ENCODE measurements around the gene SLC5A12.

Gene SLC5A12

DNA sequence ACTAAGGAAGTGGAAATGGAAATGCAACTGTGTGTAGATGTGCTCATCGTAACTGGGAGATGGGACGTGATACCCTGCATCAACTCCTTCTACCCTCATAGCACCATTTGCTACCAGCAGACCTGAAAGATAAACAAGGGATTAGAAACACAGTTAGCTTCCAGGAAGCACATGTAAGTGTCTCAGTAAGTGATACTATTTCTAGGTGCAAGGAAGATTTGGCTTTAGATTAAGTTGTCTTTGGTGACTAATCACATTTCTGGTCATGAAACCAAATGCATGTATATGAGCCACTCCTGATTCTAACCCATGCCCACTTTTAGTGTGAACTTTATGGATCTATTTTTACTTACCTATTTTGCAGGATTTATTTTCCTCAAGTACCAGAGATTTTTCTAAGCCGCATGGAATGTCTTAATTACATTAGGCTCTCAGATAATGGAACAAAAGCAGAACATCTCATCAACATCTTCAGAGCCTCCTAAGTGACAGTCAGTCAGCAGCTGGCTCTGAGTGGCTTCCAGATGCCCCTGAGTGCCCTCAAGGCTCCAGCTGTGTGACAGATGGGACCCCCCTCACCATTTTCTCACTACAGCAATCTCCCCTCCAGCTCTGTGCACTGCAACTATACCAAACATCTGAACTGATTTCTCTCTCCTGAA lies 21.2 kb downstream of the SLC5A12 start:
- peak; percentile 49; the same call in 2 of the 3 replicates for ATAC-seq
- TF ChIP-seq SNAI2 (CRISPR knock-in tag; IDR thresholded peaks at IDR 0.05) (0 out of 2 replicates have a peak, but pooled peaks have one; percentile 26), TCF4 (CRISPR knock-in tag; IDR thresholded peaks at IDR 0.05; ENCODE audit: borderline replicate concordance) (peak; percentile 82; the same call in 1 of the 2 replicates), ZNF8 (CRISPR knock-in tag; IDR thresholded peaks at IDR 0.05) (no peak), ZNF565 (CRISPR knock-in tag; conservative IDR thresholded peaks at IDR 0.05; ENCODE audit: low read depth) (no peak), ISL1 (CRISPR knock-in tag; IDR thresholded peaks at IDR 0.05) (peak; percentile 84)
- TF ChIP-seq, protein P1, sequence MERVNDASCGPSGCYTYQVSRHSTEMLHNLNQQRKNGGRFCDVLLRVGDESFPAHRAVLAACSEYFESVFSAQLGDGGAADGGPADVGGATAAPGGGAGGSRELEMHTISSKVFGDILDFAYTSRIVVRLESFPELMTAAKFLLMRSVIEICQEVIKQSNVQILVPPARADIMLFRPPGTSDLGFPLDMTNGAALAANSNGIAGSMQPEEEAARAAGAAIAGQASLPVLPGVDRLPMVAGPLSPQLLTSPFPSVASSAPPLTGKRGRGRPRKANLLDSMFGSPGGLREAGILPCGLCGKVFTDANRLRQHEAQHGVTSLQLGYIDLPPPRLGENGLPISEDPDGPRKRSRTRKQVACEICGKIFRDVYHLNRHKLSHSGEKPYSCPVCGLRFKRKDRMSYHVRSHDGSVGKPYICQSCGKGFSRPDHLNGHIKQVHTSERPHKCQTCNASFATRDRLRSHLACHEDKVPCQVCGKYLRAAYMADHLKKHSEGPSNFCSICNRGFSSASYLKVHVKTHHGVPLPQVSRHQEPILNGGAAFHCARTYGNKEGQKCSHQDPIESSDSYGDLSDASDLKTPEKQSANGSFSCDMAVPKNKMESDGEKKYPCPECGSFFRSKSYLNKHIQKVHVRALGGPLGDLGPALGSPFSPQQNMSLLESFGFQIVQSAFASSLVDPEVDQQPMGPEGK (CRISPR knock-in tag; IDR thresholded peaks at IDR 0.05; ENCODE audit: borderline replicate concordance), result no peak
- TF ChIP-seq, protein P2, sequence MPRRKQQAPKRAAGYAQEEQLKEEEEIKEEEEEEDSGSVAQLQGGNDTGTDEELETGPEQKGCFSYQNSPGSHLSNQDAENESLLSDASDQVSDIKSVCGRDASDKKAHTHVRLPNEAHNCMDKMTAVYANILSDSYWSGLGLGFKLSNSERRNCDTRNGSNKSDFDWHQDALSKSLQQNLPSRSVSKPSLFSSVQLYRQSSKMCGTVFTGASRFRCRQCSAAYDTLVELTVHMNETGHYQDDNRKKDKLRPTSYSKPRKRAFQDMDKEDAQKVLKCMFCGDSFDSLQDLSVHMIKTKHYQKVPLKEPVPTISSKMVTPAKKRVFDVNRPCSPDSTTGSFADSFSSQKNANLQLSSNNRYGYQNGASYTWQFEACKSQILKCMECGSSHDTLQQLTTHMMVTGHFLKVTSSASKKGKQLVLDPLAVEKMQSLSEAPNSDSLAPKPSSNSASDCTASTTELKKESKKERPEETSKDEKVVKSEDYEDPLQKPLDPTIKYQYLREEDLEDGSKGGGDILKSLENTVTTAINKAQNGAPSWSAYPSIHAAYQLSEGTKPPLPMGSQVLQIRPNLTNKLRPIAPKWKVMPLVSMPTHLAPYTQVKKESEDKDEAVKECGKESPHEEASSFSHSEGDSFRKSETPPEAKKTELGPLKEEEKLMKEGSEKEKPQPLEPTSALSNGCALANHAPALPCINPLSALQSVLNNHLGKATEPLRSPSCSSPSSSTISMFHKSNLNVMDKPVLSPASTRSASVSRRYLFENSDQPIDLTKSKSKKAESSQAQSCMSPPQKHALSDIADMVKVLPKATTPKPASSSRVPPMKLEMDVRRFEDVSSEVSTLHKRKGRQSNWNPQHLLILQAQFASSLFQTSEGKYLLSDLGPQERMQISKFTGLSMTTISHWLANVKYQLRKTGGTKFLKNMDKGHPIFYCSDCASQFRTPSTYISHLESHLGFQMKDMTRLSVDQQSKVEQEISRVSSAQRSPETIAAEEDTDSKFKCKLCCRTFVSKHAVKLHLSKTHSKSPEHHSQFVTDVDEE (CRISPR knock-in tag; IDR thresholded peaks at IDR 0.05), result peak; percentile 83
- TF ChIP-seq, protein P3, sequence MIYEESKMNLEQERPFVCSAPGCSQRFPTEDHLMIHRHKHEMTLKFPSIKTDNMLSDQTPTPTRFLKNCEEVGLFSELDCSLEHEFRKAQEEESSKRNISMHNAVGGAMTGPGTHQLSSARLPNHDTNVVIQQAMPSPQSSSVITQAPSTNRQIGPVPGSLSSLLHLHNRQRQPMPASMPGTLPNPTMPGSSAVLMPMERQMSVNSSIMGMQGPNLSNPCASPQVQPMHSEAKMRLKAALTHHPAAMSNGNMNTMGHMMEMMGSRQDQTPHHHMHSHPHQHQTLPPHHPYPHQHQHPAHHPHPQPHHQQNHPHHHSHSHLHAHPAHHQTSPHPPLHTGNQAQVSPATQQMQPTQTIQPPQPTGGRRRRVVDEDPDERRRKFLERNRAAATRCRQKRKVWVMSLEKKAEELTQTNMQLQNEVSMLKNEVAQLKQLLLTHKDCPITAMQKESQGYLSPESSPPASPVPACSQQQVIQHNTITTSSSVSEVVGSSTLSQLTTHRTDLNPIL (CRISPR knock-in tag; IDR thresholded peaks at IDR 0.05; ENCODE audit: low read depth), result no peak

DNA sequence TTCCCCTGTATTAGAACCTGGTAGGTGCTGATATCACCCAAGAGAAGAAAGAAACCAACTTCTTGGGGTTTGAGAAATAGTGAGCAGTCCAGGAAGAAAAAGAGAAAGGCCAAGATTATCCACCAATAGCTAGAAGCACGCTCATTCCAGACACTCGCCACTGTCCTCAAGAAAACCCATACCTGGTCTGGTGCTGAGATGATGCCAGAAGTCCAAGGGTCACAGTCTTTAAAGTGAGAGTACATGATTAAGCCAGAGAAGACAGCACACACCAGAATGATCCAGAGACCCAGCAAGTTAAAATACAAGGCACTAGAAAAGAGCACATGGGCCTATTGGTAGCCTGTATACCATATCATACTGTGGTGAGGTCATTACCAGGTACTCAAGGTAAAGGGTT lies 23.6 kb downstream of the SLC5A12 start:
- TF ChIP-seq ZNF70 (CRISPR knock-in tag; IDR thresholded peaks at IDR 0.05), result no peak
- TF ChIP-seq ISL1 (CRISPR knock-in tag; IDR thresholded peaks at IDR 0.05), result no peak
- TF ChIP-seq GLIS3 (CRISPR knock-in tag; IDR thresholded peaks at IDR 0.05), result no peak
- no peak for TF ChIP-seq RARB (CRISPR knock-in tag; IDR thresholded peaks at IDR 0.05)
- no peak for TF ChIP-seq ZFP30 (CRISPR knock-in tag; IDR thresholded peaks at IDR 0.05)
- TF ChIP-seq, protein P2 (CRISPR knock-in tag; IDR thresholded peaks at IDR 0.05), result no peak
- TF ChIP-seq, protein P3 (CRISPR knock-in tag; IDR thresholded peaks at IDR 0.05; ENCODE audit: low read depth), result no peak
- TF ChIP-seq ZNF565 (CRISPR knock-in tag; conservative IDR thresholded peaks at IDR 0.05; ENCODE audit: low read depth), result no peak
- no peak for TF ChIP-seq PPARA (CRISPR knock-in tag; IDR thresholded peaks at IDR 0.05; ENCODE audit: borderline replicate concordance)
- TF ChIP-seq ZNF8 (CRISPR knock-in tag; IDR thresholded peaks at IDR 0.05), result no peak
- ATAC-seq, result no peak

DNA sequence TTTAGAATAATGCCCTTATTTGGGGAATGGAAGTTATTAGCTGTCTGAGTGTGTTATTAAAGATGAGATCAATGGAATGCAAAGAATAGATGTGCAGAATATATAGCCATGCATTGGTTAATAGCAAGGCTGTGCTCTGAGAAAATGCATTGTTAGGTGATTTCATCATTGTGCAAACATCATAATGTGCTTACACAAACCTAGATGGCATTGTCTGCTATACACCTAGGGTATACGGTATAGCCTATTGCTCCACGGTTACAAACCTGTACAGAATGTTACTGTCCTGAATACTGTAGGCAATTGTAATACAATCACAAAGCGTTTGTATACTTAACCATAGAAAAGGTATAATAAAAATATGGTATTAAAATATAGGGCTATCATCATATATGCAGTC lies 25.5 kb downstream of the SLC5A12 start:
- no peak for ATAC-seq
- no peak for TF ChIP-seq SNAI2 (CRISPR knock-in tag; IDR thresholded peaks at IDR 0.05)
- TF ChIP-seq ZC3H10 (CRISPR knock-in tag; IDR thresholded peaks at IDR 0.05), result no peak
- no peak for TF ChIP-seq RARB (CRISPR knock-in tag; IDR thresholded peaks at IDR 0.05)
- TF ChIP-seq ZFP3 (CRISPR knock-in tag; IDR thresholded peaks at IDR 0.05), result no peak
- TF ChIP-seq, protein P2 (CRISPR knock-in tag; IDR thresholded peaks at IDR 0.05), result no peak
- TF ChIP-seq ISL1 (CRISPR knock-in tag; IDR thresholded peaks at IDR 0.05), result no peak
- TF ChIP-seq ZNF8 (CRISPR knock-in tag; IDR thresholded peaks at IDR 0.05), result no peak
- no peak for TF ChIP-seq BACH2 (CRISPR knock-in tag; IDR thresholded peaks at IDR 0.05; ENCODE audit: borderline replicate concordance)
- no peak for TF ChIP-seq ZNF565 (CRISPR knock-in tag; conservative IDR thresholded peaks at IDR 0.05; ENCODE audit: low read depth)
- TF ChIP-seq TCF4 (CRISPR knock-in tag; IDR thresholded peaks at IDR 0.05; ENCODE audit: borderline replicate concordance), result no peak
- TF ChIP-seq, protein P1 (CRISPR knock-in tag; IDR thresholded peaks at IDR 0.05; ENCODE audit: borderline replicate concordance), result no peak
- TF ChIP-seq OSR1 (CRISPR knock-in tag; IDR thresholded peaks at IDR 0.05), result no peak
- TF ChIP-seq ZFP30 (CRISPR knock-in tag; IDR thresholded peaks at IDR 0.05), result no peak
- TF ChIP-seq, protein P4, sequence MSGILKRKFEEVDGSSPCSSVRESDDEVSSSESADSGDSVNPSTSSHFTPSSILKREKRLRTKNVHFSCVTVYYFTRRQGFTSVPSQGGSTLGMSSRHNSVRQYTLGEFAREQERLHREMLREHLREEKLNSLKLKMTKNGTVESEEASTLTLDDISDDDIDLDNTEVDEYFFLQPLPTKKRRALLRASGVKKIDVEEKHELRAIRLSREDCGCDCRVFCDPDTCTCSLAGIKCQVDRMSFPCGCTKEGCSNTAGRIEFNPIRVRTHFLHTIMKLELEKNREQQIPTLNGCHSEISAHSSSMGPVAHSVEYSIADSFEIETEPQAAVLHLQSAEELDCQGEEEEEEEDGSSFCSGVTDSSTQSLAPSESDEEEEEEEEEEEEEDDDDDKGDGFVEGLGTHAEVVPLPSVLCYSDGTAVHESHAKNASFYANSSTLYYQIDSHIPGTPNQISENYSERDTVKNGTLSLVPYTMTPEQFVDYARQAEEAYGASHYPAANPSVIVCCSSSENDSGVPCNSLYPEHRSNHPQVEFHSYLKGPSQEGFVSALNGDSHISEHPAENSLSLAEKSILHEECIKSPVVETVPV (CRISPR knock-in tag; IDR thresholded peaks at IDR 0.05), result no peak

All from SK-N-SH treated with all-trans-retinoic acid at 6 μM for 48 hours (cell line).